GM12801 (cell line): ENCODE measurements around the gene JMJD8.

Experiments used
- CTCF ChIP-seq: IDR thresholded peaks from one replicate; pipeline ENCODE4 v1.5.1; 2011; ENCODE audit warnings: control low read depth; ENCODE audit not compliant: insufficient read length; ENCODE audit errors: extremely low read depth

The JMJD8 gene

GRCh38 chr16:720447-720989 lies 36.4 kb upstream of the JMJD8 start:
- TF ChIP-seq CTCF = no peak

GRCh38 chr16:719815-720446 lies 35.8 kb upstream of the JMJD8 start:
- TF ChIP-seq CTCF = no peak

DNA sequence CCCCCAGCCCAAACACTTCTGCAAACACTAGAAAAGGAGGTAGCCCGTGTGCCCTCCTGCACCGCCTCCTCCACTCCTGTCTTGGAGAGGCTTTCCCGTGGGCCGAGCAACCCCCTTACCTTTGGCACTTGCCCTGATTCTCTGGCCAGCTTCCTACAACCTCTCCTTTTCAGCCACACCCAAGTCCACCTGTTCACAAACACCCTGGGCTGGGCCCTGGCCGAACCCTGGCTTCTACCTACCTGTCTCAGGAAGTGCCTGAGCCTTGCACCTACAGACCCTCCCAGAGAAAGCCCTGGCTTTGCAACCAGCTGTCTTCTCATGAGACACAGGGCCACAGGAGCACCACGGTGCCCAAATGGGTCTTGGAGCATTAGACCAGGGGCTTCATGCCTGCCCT lies 34.8 kb upstream of the JMJD8 start:
- TF ChIP-seq CTCF = no peak

DNA sequence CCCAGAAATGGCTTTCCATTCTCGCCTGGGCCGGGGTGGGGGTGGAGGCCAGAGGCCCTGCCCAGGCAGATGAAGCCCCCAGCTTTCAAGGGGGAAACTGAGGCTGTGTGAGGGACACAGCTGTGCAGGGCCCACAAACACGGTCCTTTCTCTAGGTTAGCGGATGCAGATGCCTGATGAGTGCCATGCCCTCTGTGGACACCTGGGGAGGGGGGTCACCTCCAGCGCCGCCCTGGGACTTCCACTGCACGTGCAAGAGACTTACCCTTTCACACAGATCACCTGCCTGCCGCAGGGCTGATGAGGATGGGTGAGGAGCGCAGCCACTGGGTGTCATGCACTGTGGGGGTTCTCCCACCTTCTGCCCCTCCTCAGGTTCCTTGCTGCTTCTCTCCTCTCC lies 34.3 kb upstream of the JMJD8 start:
- no peak for TF ChIP-seq CTCF

- TF ChIP-seq CTCF = no peak
Observed at GRCh38 chr16:717450-718245, 33.5 kb upstream of the JMJD8 start.

DNA sequence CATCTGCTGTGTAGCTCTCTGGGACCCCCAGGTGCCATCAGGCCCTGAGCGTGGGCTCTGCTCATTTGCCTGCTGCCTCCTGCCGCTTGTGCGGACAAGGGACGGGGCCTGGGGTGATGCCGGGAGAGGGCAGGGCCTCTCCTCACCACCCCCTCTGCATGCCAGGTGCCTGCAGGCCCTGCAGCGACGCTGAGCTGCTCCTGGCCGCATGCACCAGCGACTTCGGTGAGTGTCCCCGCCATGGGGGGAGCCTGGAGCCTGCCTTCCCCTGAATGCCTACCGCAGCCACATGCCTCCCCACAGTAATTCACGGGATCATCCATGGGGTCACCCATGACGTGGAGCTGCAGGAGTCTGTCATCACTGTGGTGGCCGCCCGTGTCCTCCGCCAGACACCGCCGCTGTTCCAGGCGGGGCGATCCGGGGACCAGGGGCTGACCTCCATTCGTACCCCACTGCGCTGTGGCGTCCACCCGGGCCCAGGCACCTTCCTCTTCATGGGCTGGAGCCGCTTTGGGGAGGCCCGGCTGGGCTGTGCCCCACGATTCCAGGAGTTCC lies 32.7 kb upstream of the JMJD8 start:
- no peak for TF ChIP-seq CTCF

- no peak for TF ChIP-seq CTCF
Observed at GRCh38 chr16:716200-716568, 32.0 kb upstream of the JMJD8 start.
